GM18861 (cell line): ENCODE data around the gene PPP1R7.
"Not testable (repeated sequence)": the region's sequence is repeated elsewhere in the genome, so short reads cannot be mapped to it uniquely, and the experiment has no call there.

Experiments
- ATAC-seq: cut with Tn5 transposase; IDR thresholded peaks from one replicate; pipeline ENCODE4 v1.9.1; 2021; ENCODE audit not compliant: unreplicated experiment

Gene PPP1R7

GRCh38 chr2:241190291-241190981 lies 40.2 kb downstream of the PPP1R7 start:
- no peak for ATAC-seq

- no peak for ATAC-seq
Measured at GRCh38 chr2:241191081-241191480, 40.8 kb downstream of the PPP1R7 start.

GRCh38 chr2:241193271-241193670 lies 43.0 kb downstream of the PPP1R7 start:
- no peak for ATAC-seq

GRCh38 chr2:241194811-241195210 lies 44.5 kb downstream of the PPP1R7 start:
- ATAC-seq: no peak

GRCh38 chr2:241195506-241196130 lies 45.4 kb downstream of the PPP1R7 start:
- no peak for ATAC-seq

- ATAC-seq: not testable (repeated sequence)
Measured at GRCh38 chr2:241197246-241197645, 47.0 kb downstream of the PPP1R7 start.

GRCh38 chr2:241197947-241198346 lies 47.7 kb downstream of the PPP1R7 start:
- no peak for ATAC-seq

- ATAC-seq: no peak
Measured at GRCh38 chr2:241198381-241199279, 48.4 kb downstream of the PPP1R7 start.

GRCh38 chr2:241199286-241199685 lies 49.0 kb downstream of the PPP1R7 start:
- no peak for ATAC-seq

- no peak for ATAC-seq
Measured at GRCh38 chr2:241199897-241200821, 49.9 kb downstream of the PPP1R7 start.

- ATAC-seq: no peak
Measured at GRCh38 chr2:241200822-241201395, 50.6 kb downstream of the PPP1R7 start.

GRCh38 chr2:241201445-241202267 lies 51.4 kb downstream of the PPP1R7 start:
- no peak for ATAC-seq

GRCh38 chr2:241202268-241202585 lies 52.0 kb downstream of the PPP1R7 start:
- ATAC-seq: no peak

GRCh38 chr2:241202681-241203080 lies 52.4 kb downstream of the PPP1R7 start:
- no peak for ATAC-seq

- no peak for ATAC-seq
Measured at GRCh38 chr2:241203218-241204009, 53.1 kb downstream of the PPP1R7 start.

- ATAC-seq: no peak
Measured at GRCh38 chr2:241204010-241204384, 53.7 kb downstream of the PPP1R7 start.

- ATAC-seq: no peak
Measured at GRCh38 chr2:241204490-241204889, 54.2 kb downstream of the PPP1R7 start.

- no peak for ATAC-seq
Measured at GRCh38 chr2:241205086-241205485, 54.8 kb downstream of the PPP1R7 start.

GRCh38 chr2:241207151-241207550 lies 56.9 kb downstream of the PPP1R7 start:
- ATAC-seq: no peak
